Measurements from ENCODE around the gene MMS19.

The MMS19 gene

GRCh38 chr10:97510686-97511085, 12.5 kb upstream of the MMS19 start:
- Histone ChIP-seq H3K4me3 (ENCODE audit: low read length) (no peak overlapping the region), H3K9me3 (ENCODE audit: insufficient read depth, low read depth, low read length) (no peaks in the 10 kb centered on the region), H3K4me1 (ENCODE audit: insufficient read depth, low read length) (peaks cover 9% of the 10 kb centered on the region; the same call in 1 of the 2 replicates), H3K9ac (ENCODE audit: low read depth, low read length) (no peak overlapping the region), H3K27ac (ENCODE audit: low read length) (no peak overlapping the region), H3K36me3 (ENCODE audit: insufficient read depth, low read depth, low read length) (no peaks in the 10 kb centered on the region), H3K27me3 (ENCODE audit: insufficient read depth, low read length) (no peaks in the 10 kb centered on the region)

GRCh38 chr10:97509120-97509680, 11.0 kb upstream of the MMS19 start:
- no peaks in the 10 kb centered on the region for H3K27me3 ChIP-seq (ENCODE audit: insufficient read depth, low read length)
- no peak overlapping the region for H3K27ac ChIP-seq (ENCODE audit: low read length)

GRCh38 chr10:97508342-97508741, 10.1 kb upstream of the MMS19 start:
- Histone ChIP-seq H3K27ac (ENCODE audit: low read length) (no peak overlapping the region), H3K9ac (ENCODE audit: low read depth, low read length) (no peak overlapping the region), H3K36me3 (ENCODE audit: insufficient read depth, low read depth, low read length) (no peaks in the 10 kb centered on the region), H3K27me3 (ENCODE audit: insufficient read depth, low read length) (no peaks in the 10 kb centered on the region), H3K4me1 (ENCODE audit: insufficient read depth, low read length) (peaks cover 9% of the 10 kb centered on the region; the same call in 1 of the 2 replicates), H3K9me3 (ENCODE audit: insufficient read depth, low read depth, low read length) (no peaks in the 10 kb centered on the region), H3K4me3 (ENCODE audit: low read length) (no peak overlapping the region)

More at GRCh38 chr10:97509120-97509680, 11.0 kb upstream of the MMS19 start:
- Histone ChIP-seq H3K36me3 (ENCODE audit: insufficient read depth, low read depth, low read length) (no peaks in the 10 kb centered on the region), H3K9ac (ENCODE audit: low read depth, low read length) (no peak overlapping the region), H3K4me1 (ENCODE audit: insufficient read depth, low read length) (peaks cover 9% of the 10 kb centered on the region; the same call in 1 of the 2 replicates), H3K4me3 (ENCODE audit: low read length) (no peak overlapping the region), H3K9me3 (ENCODE audit: insufficient read depth, low read depth, low read length) (no peaks in the 10 kb centered on the region)

- Histone ChIP-seq H3K4me1 (ENCODE audit: insufficient read depth, low read length) (peaks cover 9% of the 10 kb centered on the region; the same call in 1 of the 2 replicates), H3K4me3 (ENCODE audit: low read length) (no peak overlapping the region), H3K9me3 (ENCODE audit: insufficient read depth, low read depth, low read length) (no peaks in the 10 kb centered on the region), H3K36me3 (ENCODE audit: insufficient read depth, low read depth, low read length) (no peaks in the 10 kb centered on the region), H3K27me3 (ENCODE audit: insufficient read depth, low read length) (peaks cover 10% of the 10 kb centered on the region; the same call in 1 of the 2 replicates), H3K9ac (ENCODE audit: low read depth, low read length) (no peak overlapping the region), H3K27ac (ENCODE audit: low read length) (no peak overlapping the region)
Observed at GRCh38 chr10:97506199-97506991, 8.2 kb upstream of the MMS19 start.

GRCh38 chr10:97505152-97505551, 6.9 kb upstream of the MMS19 start:
- H3K36me3 ChIP-seq (ENCODE audit: insufficient read depth, low read depth, low read length) = no peaks in the 10 kb centered on the region
- H3K4me3 ChIP-seq (ENCODE audit: low read length) = no peak overlapping the region
- H3K9me3 ChIP-seq (ENCODE audit: insufficient read depth, low read depth, low read length) = no peaks in the 10 kb centered on the region
- H3K9ac ChIP-seq (ENCODE audit: low read depth, low read length) = no peak overlapping the region
- peaks cover 22% of the 10 kb centered on the region for H3K27me3 ChIP-seq (ENCODE audit: insufficient read depth, low read length)
- peaks cover 10% of the 10 kb centered on the region; the same call in 1 of the 2 replicates for H3K4me1 ChIP-seq (ENCODE audit: insufficient read depth, low read length)
- no peak overlapping the region for H3K27ac ChIP-seq (ENCODE audit: low read length)

GRCh38 chr10:97503406-97503805, 5.2 kb upstream of the MMS19 start:
- Histone ChIP-seq H3K36me3 (ENCODE audit: insufficient read depth, low read depth, low read length) (no peaks in the 10 kb centered on the region), H3K4me3 (ENCODE audit: low read length) (no peak overlapping the region), H3K9ac (ENCODE audit: low read depth, low read length) (no peak overlapping the region), H3K9me3 (ENCODE audit: insufficient read depth, low read depth, low read length) (no peaks in the 10 kb centered on the region), H3K27ac (ENCODE audit: low read length) (no peak overlapping the region), H3K27me3 (ENCODE audit: insufficient read depth, low read length) (peaks cover 33% of the 10 kb centered on the region), H3K4me1 (ENCODE audit: insufficient read depth, low read length) (peaks cover 12% of the 10 kb centered on the region; the same call in 1 of the 2 replicates)

GRCh38 chr10:97502916-97503315, 4.7 kb upstream of the MMS19 start:
- H3K27me3 ChIP-seq (ENCODE audit: insufficient read depth, low read length) = peaks cover 33% of the 10 kb centered on the region

GRCh38 chr10:97500297-97500575, 2.0 kb upstream of the MMS19 start:
- H3K4me1 ChIP-seq (ENCODE audit: insufficient read depth, low read length) = peaks cover 17% of the 10 kb centered on the region; the same call in 1 of the 2 replicates
- H3K4me3 ChIP-seq (ENCODE audit: low read length) = peak overlapping the region; percentile 97
- no peaks in the 10 kb centered on the region for H3K9me3 ChIP-seq (ENCODE audit: insufficient read depth, low read depth, low read length)
- peak overlapping the region; percentile 94; the same call in 1 of the 2 replicates for H3K9ac ChIP-seq (ENCODE audit: low read depth, low read length)
- no peak overlapping the region for H3K27ac ChIP-seq (ENCODE audit: low read length)
- no peaks in the 10 kb centered on the region for H3K36me3 ChIP-seq (ENCODE audit: insufficient read depth, low read depth, low read length)
- peaks cover 33% of the 10 kb centered on the region for H3K27me3 ChIP-seq (ENCODE audit: insufficient read depth, low read length)

More at GRCh38 chr10:97502916-97503315, 4.7 kb upstream of the MMS19 start:
- no peak overlapping the region for H3K9ac ChIP-seq (ENCODE audit: low read depth, low read length)
- no peaks in the 10 kb centered on the region for H3K9me3 ChIP-seq (ENCODE audit: insufficient read depth, low read depth, low read length)
- H3K4me3 ChIP-seq (ENCODE audit: low read length) = no peak overlapping the region
- peaks cover 7% of the 10 kb centered on the region; the same call in 1 of the 2 replicates for H3K4me1 ChIP-seq (ENCODE audit: insufficient read depth, low read length)
- H3K27ac ChIP-seq (ENCODE audit: low read length) = no peak overlapping the region
- no peaks in the 10 kb centered on the region for H3K36me3 ChIP-seq (ENCODE audit: insufficient read depth, low read depth, low read length)

- Histone ChIP-seq H3K27ac (ENCODE audit: low read length) (no peak overlapping the region), H3K36me3 (ENCODE audit: insufficient read depth, low read depth, low read length) (no peaks in the 10 kb centered on the region), H3K4me1 (ENCODE audit: insufficient read depth, low read length) (peaks cover 22% of the 10 kb centered on the region), H3K9ac (ENCODE audit: low read depth, low read length) (peak overlapping the region; percentile 94; the same call in 1 of the 2 replicates), H3K4me3 (ENCODE audit: low read length) (peak overlapping the region; percentile 97), H3K9me3 (ENCODE audit: insufficient read depth, low read depth, low read length) (no peaks in the 10 kb centered on the region), H3K27me3 (ENCODE audit: insufficient read depth, low read length) (peaks cover 33% of the 10 kb centered on the region)
Observed at GRCh38 chr10:97499561-97500296, 1.5 kb upstream of the MMS19 start.

GRCh38 chr10:97498841-97499560, 779 bp upstream of the MMS19 start, which contains the start of gene UBTD1:
TSS of gene UBTD1 (plus strand) at chr10:97498924. CDS start at chr10:97499204, 280 bp downstream.
- Histone ChIP-seq H3K4me3 (ENCODE audit: low read length) (peak within 1 kb of the TSS; percentile 97), H3K36me3 (ENCODE audit: insufficient read depth, low read depth, low read length) (no peaks in the 10 kb centered on the region), H3K27ac (ENCODE audit: low read length) (peak within 1 kb of the TSS; percentile 59), H3K9me3 (ENCODE audit: insufficient read depth, low read depth, low read length) (no peaks in the 10 kb centered on the region), H3K27me3 (ENCODE audit: insufficient read depth, low read length) (peaks cover 33% of the 10 kb centered on the region), H3K4me1 (ENCODE audit: insufficient read depth, low read length) (peaks cover 24% of the 10 kb centered on the region), H3K9ac (ENCODE audit: low read depth, low read length) (peak within 1 kb of the TSS; percentile 94; the same call in 1 of the 2 replicates)

GRCh38 chr10:97497572-97498075, 598 bp downstream of the MMS19 start:
- Histone ChIP-seq H3K9me3 (ENCODE audit: insufficient read depth, low read depth, low read length) (no peaks in the 10 kb centered on the region), H3K27me3 (ENCODE audit: insufficient read depth, low read length) (peaks cover 33% of the 10 kb centered on the region), H3K4me3 (ENCODE audit: low read length) (peak overlapping the region; percentile 97), H3K4me1 (ENCODE audit: insufficient read depth, low read length) (peaks cover 24% of the 10 kb centered on the region), H3K9ac (ENCODE audit: low read depth, low read length) (peak overlapping the region; percentile 94; the same call in 1 of the 2 replicates), H3K27ac (ENCODE audit: low read length) (peak overlapping the region; percentile 59), H3K36me3 (ENCODE audit: insufficient read depth, low read depth, low read length) (peaks cover 10% of the 10 kb centered on the region; the same call in 1 of the 2 replicates)
